Endodermal cell (in vitro differentiated cells): ENCODE measurements around the gene DDA1. TPM values are rescaled to one million over a fixed set of nuclear protein-coding genes. Genes with fewer than 3 reads are reported as not detected.

Experiments
- DNase-seq: peaks from one replicate; pipeline ENCODE4 v3.0.0-alpha.2; 2017
- H3K27ac ChIP-seq: 2 replicates; pipeline ENCODE4 v1.5.1; 2013; ENCODE audit warnings: mild to moderate bottlenecking, low read depth, low read length, moderate library complexity
- H3K27me3 ChIP-seq: 2 replicates; pipeline ENCODE4 v1.6.1; 2013; ENCODE audit warnings: mild to moderate bottlenecking, low read length, moderate library complexity; ENCODE audit not compliant: insufficient read depth, control insufficient read depth, poor library complexity, severe bottlenecking
- H3K36me3 ChIP-seq: 2 replicates; pipeline ENCODE4 v1.7.0; 2013; ENCODE audit warnings: mild to moderate bottlenecking, low read length, moderate library complexity; ENCODE audit not compliant: control insufficient read depth, insufficient read depth
- H3K4me1 ChIP-seq: one replicate; pipeline ENCODE4 v1.7.0; 2013; ENCODE audit warnings: low read length; ENCODE audit not compliant: control insufficient read depth, insufficient read depth
- H3K4me3 ChIP-seq: 2 replicates; pipeline ENCODE4 v1.5.1; 2013; ENCODE audit warnings: mild to moderate bottlenecking, low read length, moderate library complexity
- H3K9ac ChIP-seq: 2 replicates; pipeline ENCODE4 v1.6.1; 2013; ENCODE audit warnings: mild to moderate bottlenecking, low read length, moderate library complexity; ENCODE audit not compliant: poor library complexity, severe bottlenecking; ENCODE audit errors: extremely low read depth
- H3K9me3 ChIP-seq: 2 replicates; pipeline ENCODE4 v1.6.1; 2013; ENCODE audit warnings: mild to moderate bottlenecking, low read length, moderate library complexity; ENCODE audit not compliant: control insufficient read depth
- H3K27ac Mint-ChIP-seq: 2 replicates; pipeline ENCODE4 v1.8.0; 2020; ENCODE audit warnings: mixed read lengths
- H3K27me3 Mint-ChIP-seq: 2 replicates; pipeline ENCODE4 v1.8.0; 2021; ENCODE audit warnings: mild to moderate bottlenecking, mixed read lengths; ENCODE audit not compliant: insufficient read depth
- H3K36me3 Mint-ChIP-seq: 2 replicates; pipeline ENCODE4 v1.8.0; 2020; ENCODE audit warnings: low read depth, mixed read lengths
- H3K4me1 Mint-ChIP-seq: 2 replicates; pipeline ENCODE4 v1.8.0; 2020; ENCODE audit warnings: mixed read lengths
- H3K4me3 Mint-ChIP-seq: 2 replicates; pipeline ENCODE4 v1.8.0; 2020; ENCODE audit warnings: mild to moderate bottlenecking, moderate library complexity, mixed read lengths
- H3K9me3 Mint-ChIP-seq: 2 replicates; pipeline ENCODE4 v1.8.0; 2020; ENCODE audit warnings: mild to moderate bottlenecking, mixed read lengths
- CTCF ChIP-seq: fragments of 200-600 bp; sonication (generic); conservative IDR thresholded peaks from 2 replicates; pipeline ENCODE4 v1.5.0; 2021; ENCODE audit warnings: antibody characterized with exemption, mild to moderate bottlenecking
- WGBS, 2 experiments: methylation state at CpG; one replicate each; pipeline versions ENCODE4 v1.1.5 to v1.1.7; 2013; ENCODE audit warnings: missing lambda C conversion rate in 2 of 2, mixed read lengths in 1 of 2; ENCODE audit not compliant: insufficient coverage in 1 of 2, insufficient read length in 1 of 2; 5-methylcytosine and 5-hydroxymethylcytosine counted together
- total RNA-seq, 2 donors: library from RNA; stranded (reverse); fragmentation: NEBNext Ultra II Directional in 1 of 2; extraction: Animal tissue kit (Norgen Biotek cat#: 25700) in 1 of 2; gene quantifications; 2 replicates in 1 of 2; 3 replicates in 1 of 2; pipeline ENCODE4 v1.2.1, GENCODE V29; 2021

DDA1 gene
- total RNA-seq, 2 donors from 2014 or later, result 36.9 to 42.3 TPM

DNA sequence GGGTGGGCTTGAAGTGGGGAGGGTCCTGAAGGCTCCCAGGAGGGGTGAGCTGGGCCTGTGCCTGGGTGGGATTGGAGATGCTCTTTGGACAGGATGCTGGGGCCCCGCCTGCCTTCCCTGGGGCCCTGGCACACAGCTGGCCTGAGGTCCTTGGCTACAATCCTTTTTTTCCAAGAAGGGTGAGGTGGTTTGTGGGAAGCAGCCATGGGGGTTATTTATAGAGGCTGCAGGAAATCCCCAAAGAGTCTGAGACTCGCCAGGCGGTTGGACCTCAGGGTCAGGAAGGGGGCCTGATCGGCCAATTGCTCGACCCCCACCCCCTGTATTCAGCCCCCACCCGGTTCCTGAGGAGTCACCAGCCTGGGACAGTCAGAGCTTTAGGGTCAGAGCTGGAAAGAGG is 38.0 kb downstream of the DDA1 start:
- no peak overlapping the region for H3K27ac Mint-ChIP-seq
- H3K27me3 ChIP-seq, result no peaks in the 10 kb centered on the region
- H3K4me1 ChIP-seq, result no peaks in the 10 kb centered on the region
- H3K9me3 Mint-ChIP-seq, result no peaks in the 10 kb centered on the region
- no peak for TF ChIP-seq CTCF
- peaks cover 3% of the 10 kb centered on the region for H3K36me3 ChIP-seq
- WGBS, 2 experiments, result 92% methylated on average over 4 of the region's 6 CpGs; no CpG with 5 or more reads in 1 of the 2 experiments
- no peak for DNase-seq
- H3K4me1 Mint-ChIP-seq, result peaks cover 3% of the 10 kb centered on the region
- no peak overlapping the region for H3K4me3 Mint-ChIP-seq
- no peak overlapping the region for H3K4me3 ChIP-seq
- no peak overlapping the region for H3K27ac ChIP-seq
- H3K36me3 Mint-ChIP-seq, result peaks cover 2% of the 10 kb centered on the region
- H3K27me3 Mint-ChIP-seq, result no peaks in the 10 kb centered on the region
- H3K9me3 ChIP-seq, result no peaks in the 10 kb centered on the region
- no peak overlapping the region for H3K9ac ChIP-seq

- Histone ChIP-seq H3K9ac (no peak overlapping the region), H3K9me3 (no peaks in the 10 kb centered on the region), H3K27ac (no peak overlapping the region), H3K4me1 (no peaks in the 10 kb centered on the region), H3K4me3 (no peak overlapping the region), H3K27me3 (no peaks in the 10 kb centered on the region), H3K36me3 (no peaks in the 10 kb centered on the region)
- DNase-seq, result no peak
- H3K4me1 Mint-ChIP-seq, result peaks cover 3% of the 10 kb centered on the region
- no peak for TF ChIP-seq CTCF
- 82 to 92% methylated on average over 2 of the region's 2 CpGs for WGBS, 2 experiments
- H3K9me3 Mint-ChIP-seq, result no peaks in the 10 kb centered on the region
- H3K27me3 Mint-ChIP-seq, result no peaks in the 10 kb centered on the region
- no peaks in the 10 kb centered on the region for H3K36me3 Mint-ChIP-seq
- no peak overlapping the region for H3K4me3 Mint-ChIP-seq
- no peak overlapping the region for H3K27ac Mint-ChIP-seq
Measured at GRCh38 chr19:17347877-17348276, 38.5 kb downstream of the DDA1 start.

GRCh38 chr19:17348700-17349099 is 39.3 kb downstream of the DDA1 start:
- Histone ChIP-seq H3K9ac (no peak overlapping the region), H3K4me3 (no peak overlapping the region)

More at GRCh38 chr19:17348700-17349099, 39.3 kb downstream of the DDA1 start:
- Histone ChIP-seq H3K9me3 (no peaks in the 10 kb centered on the region), H3K27me3 (no peaks in the 10 kb centered on the region), H3K36me3 (no peaks in the 10 kb centered on the region), H3K27ac (no peak overlapping the region), H3K4me1 (no peaks in the 10 kb centered on the region)
- no peak overlapping the region for H3K4me3 Mint-ChIP-seq
- no peaks in the 10 kb centered on the region for H3K36me3 Mint-ChIP-seq
- TF ChIP-seq CTCF, result no peak
- H3K4me1 Mint-ChIP-seq, result peaks cover 3% of the 10 kb centered on the region
- H3K27ac Mint-ChIP-seq, result no peak overlapping the region
- WGBS, 2 experiments, result 25 to 30% methylated on average over 5 to 12 of the region's 12 CpGs
- H3K27me3 Mint-ChIP-seq, result no peaks in the 10 kb centered on the region
- no peaks in the 10 kb centered on the region for H3K9me3 Mint-ChIP-seq
- DNase-seq, result peak; percentile 91
